Left kidney (tissue), 8 donors: ENCODE results near the gene FAM90A1. TPM values are rescaled to one million over a fixed set of nuclear protein-coding genes. Genes with fewer than 3 reads are reported as not detected.
"Not testable (repeated sequence)": the region's sequence is repeated elsewhere in the genome, so short reads cannot be mapped to it uniquely, and the experiment has no call there.

Experiments
- DNase-seq: peaks from one replicate; pipeline ENCODE4 v3.0.0-alpha.2; 2013
- long read RNA-seq, 8 donors: transcript quantifications; one replicate each; lab custom pipeline, GENCODE V29; 2026
- polyA plus RNA-seq: library from polyadenylated mRNA; unstranded; fragments of 120-200 nt; gene quantifications from one replicate; pipeline ENCODE4 v1.2.1, GENCODE V29; 2013; ENCODE audit not compliant: insufficient read length

The FAM90A1 gene, protein sequence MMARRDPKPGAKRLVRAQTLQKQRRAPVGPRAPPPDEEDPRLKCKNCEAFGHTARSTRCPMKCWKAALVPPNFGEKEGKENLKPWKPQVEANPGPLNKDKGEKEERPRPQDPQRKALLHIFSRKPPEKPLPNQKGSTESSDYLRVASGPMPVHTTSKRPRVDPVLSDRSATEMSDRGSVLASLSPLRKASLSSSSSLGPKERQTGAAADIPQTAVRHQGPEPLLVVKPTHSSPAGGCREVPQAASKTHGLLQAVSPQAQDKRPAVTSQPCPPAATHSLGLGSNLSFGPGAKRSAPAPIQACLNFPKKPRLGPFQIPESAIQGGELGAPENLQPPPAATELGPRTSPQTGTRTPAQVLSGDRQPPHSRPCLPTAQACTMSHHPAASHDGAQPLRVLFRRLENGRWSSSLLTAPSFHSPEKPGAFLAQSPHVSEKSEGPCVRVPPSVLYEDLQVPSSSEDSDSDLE
- 3.8 TPM for polyA plus RNA-seq
- long read RNA-seq, donor 1, partial matches to known transcripts = 0 of 1 reads
- long read RNA-seq, donor 1, other reads (novel, unspliced or antisense) = 0 of 1 reads
- long read RNA-seq, donor 2 = 0 reads
- long read RNA-seq, donor 3 = 0 reads
- long read RNA-seq, donor 4 = 0 reads
- long read RNA-seq, donor 5 = 0 reads
- long read RNA-seq, donor 6 = 0 reads
- long read RNA-seq, donor 7 = 0 reads
- long read RNA-seq, donor 8 = 0 reads

- not testable (repeated sequence) for DNase-seq
Measured at GRCh38 chr12:8226992-8227731, at the start of gene FAM90A1. Gene FAM90A1, minus strand, starts transcription at chr12:8227618. Its CDS starts 2,786 bp downstream, at chr12:8224832.

DNA sequence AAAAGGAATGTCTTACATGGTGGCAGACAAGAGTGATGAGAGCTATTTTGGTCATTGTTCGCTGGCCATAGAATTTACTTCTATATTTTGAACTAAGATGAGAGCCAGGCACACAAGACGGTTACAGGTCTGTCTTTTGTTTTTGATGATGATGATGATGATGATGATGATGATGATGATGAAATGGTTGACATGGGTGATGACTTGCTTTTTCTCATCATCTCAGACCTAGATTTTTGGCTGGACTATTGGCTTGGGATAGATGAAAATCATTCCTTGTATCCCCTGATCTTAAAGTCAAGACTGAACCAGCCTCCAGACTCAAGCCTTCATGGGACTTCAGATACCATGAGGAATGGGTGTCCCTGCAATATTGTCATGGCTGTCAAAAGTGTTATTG is 49.0 kb upstream of the FAM90A1 start:
- not testable (repeated sequence) for DNase-seq

- DNase-seq = not testable (repeated sequence)
Measured at GRCh38 chr12:8266706-8267105, 39.3 kb upstream of the FAM90A1 start.

GRCh38 chr12:8264236-8264635 is 36.8 kb upstream of the FAM90A1 start:
- not testable (repeated sequence) for DNase-seq

DNA sequence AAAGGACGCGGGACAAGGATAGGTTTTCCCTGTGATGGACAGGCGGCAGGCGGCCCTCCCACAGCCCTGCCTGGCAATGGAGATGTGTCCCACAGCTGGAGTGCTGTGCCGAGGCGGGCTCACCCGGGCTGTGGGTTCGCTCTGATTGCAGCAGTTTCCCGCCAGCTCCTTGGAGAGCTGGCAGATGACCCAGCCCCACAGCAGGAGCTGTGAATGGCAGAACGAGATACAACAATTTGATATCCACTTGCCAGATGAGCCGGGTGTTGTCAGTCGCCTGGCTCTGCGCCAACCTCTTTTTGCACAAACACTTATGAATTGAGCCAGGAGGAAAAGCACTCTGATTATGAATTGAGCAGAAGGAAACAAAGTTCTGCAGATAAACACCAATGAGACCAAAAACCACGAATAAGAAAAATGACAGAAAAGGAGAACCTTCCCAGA is 33.7 kb upstream of the FAM90A1 start:
- DNase-seq = not testable (repeated sequence)

DNA sequence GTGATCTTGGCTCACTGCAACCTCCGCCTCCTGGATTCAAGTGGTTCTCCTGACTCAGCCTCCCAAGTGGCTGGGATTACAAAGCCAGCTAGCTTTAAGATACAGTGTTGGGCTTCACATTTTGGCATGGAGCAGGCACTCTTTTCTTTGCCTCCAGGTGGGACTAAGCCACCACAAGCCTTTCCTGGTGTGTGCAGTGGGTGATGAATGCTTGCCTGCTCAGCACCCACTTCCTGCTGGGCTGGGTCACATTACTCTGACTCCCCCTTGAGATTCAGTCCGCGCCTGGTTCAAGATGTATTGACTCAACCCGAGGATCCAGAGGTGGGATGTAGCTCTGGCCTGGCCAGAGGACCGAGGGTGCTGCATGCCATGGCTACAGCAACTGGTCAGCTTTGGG is 28.9 kb upstream of the FAM90A1 start:
- not testable (repeated sequence) for DNase-seq

GRCh38 chr12:8254705-8255104 is 27.3 kb upstream of the FAM90A1 start:
- DNase-seq = not testable (repeated sequence)

- not testable (repeated sequence) for DNase-seq
Measured at GRCh38 chr12:8252056-8252818, 24.8 kb upstream of the FAM90A1 start.

DNA sequence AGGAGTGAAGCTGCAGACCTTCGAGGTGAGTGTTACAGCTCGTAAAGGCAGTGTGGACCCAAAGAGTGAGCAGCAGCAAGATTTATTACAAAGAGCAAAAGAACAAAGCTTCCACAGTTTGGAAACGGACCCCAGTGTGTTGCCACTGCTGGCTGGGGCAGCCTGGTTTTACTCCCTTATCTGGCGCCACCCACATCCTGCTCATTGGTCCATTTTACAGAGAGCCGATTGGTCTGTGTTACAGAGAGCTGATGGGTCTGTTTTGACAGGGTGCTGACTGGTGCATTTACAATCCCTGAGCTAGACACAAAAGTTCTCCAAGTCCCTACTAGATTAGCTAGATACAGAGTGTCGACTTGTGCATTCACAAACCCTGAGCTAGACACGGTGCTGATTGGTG is 24.2 kb upstream of the FAM90A1 start:
- DNase-seq = not testable (repeated sequence)

DNA sequence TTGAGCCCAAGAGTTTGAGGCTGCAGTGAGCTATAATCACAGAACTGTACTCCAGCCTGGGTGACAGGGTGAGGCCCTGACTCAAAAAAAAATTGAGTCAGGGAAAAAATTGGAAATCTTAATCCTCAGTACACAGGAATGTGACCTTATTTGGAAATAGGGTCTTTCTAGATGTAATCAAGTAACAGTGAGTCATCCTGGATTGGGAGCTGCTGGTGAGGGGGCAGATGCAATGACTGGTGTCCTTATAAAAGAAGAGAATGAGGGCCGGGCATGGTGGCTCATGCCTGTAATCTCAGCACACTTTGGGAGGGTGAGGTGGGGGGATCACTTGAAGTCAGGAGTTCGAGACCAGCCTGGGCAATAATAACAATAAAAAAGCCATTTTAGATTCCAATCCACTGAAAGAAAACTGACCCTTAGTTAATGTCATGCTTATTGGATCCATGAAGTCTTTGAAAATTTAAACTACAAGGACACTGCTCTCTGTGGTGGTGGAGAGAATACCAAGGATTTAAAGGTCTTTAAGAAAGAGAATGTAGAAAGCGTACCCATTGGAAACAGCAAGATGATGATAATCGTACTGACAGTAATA is 19.6 kb upstream of the FAM90A1 start:
- not testable (repeated sequence) for DNase-seq

- peak; percentile 47 for DNase-seq
Measured at GRCh38 chr12:8243682-8244161, 16.3 kb upstream of the FAM90A1 start.

GRCh38 chr12:8242880-8243681 is 15.7 kb upstream of the FAM90A1 start:
- DNase-seq = peak; percentile 91

GRCh38 chr12:8242622-8242879 is 15.1 kb upstream of the FAM90A1 start:
- not testable (repeated sequence) for DNase-seq

DNA sequence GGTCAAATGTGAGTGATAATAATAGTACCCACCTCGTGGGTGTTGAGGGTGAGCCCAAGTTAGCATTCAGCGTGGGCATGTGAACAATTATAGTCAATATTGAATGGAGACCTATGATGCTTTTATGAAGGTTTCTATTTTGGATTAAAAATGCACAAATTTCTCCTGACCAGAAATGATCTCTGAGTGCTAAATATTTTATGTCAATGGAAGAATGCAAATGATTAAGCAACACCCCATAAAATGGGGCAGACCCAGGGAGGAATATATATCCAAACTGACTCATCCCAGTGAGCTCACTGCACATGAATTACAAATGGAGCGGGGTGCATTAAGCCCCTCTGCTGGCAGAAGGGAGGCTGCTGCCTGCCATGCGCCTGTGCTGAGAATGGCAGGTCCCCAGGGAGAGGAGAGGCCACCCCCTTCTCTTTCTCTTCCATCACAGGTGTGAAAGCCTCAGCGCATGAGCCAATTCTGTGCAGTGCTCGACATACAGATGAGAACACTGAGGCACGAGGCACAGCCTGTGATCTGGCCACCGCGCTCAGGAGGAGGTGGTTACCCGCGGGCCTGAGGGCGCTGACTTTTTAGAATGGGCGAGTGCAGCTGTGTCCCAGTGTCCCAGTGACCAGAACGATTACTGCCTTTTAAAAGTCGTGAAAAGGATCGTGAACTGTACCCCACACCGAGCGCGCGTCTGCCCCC is 14.7 kb upstream of the FAM90A1 start:
- DNase-seq = not testable (repeated sequence)

DNA sequence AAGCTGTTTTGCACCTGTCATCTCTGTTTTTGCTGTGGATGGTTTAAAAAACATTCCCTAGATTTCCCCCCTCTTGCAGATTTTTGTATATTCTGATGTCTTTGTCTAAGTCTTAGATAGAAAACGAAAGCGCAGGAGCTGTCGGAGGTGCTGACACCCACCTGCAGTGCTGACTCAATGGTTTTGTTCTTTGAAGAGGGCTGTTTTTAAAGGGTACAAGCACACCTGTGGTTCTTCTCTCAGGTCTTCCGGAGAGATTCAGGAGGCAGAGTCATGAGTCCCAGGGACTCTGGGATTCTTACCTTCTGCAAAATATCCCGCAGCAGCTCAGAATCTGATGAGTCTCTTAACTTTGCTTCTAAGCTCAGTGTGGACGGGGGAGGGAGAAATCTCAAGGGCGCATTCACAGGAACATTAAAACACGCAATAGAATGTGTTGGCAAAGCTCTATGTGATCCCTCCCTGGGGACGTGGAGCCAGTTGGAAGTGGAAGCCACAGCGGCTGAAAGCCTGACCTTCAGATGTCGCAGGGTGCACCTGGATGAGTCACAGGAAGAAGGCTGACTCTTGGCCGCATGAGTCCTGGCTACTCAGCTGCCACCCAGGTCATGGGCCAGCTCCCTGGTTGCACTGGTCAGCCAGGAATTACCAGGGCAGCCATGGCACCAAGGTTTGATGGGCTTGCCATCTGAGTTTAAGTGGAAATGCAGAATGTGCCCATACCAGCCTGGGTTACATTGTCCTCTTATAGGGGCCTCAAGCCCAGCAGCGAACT is 13.1 kb upstream of the FAM90A1 start:
- not testable (repeated sequence) for DNase-seq

DNA sequence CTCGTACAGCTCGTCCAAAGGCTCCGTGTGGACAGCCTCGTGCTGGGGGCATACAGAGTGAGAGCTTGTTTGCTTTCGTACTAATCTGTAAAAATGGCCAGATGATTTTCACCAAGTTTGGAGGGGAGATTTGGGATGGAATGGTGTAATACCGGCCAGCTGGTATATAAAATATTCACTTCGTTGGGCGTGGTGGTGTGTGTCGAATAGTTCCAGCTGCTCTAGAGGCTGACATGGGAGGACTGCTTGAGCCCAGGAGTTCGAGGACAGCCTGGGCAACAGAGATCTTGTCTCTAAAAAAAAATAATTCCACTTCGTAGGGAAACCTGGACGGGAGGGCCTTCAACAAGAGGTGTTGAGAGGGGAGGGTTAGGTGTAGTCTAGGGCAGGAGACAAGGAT is 9.6 kb upstream of the FAM90A1 start:
- DNase-seq = not testable (repeated sequence)

- DNase-seq = not testable (repeated sequence)
Measured at GRCh38 chr12:8235316-8236157, 8.1 kb upstream of the FAM90A1 start.

- DNase-seq = not testable (repeated sequence)
Measured at GRCh38 chr12:8234746-8235145, 7.3 kb upstream of the FAM90A1 start.
